K562 (cell line): Measurements from ENCODE around the gene RNMT. TPM values are rescaled to one million over a fixed set of nuclear protein-coding genes. Genes with fewer than 3 reads are reported as not detected.

Experiments
- ATAC-seq: fragments of 200-7000 bp; cut with Tn5 transposase; 3 replicates; pipeline ENCODE4 v1.9.1; 2020; ENCODE audit warnings: moderate library complexity
- BruUV-seq: library from RNA; stranded (reverse); fragments of 400-500 nt; replicated peaks from 2 replicates; lab custom pipeline; 2021; lab: Mats Ljungman, UMichigan
- CTCF ChIA-PET: fragments of 300-600 bp; formaldehyde crosslinking; extraction: SDS; loops from one replicate; lab custom pipeline; 2021; ENCODE audit warnings: low intra/inter-chr PET ratio; lab: Yijun Ruan, JAX
- POLR2A ChIA-PET: fragments of 300-600, 350-650 bp; sonication (Branson Sonifier 250); formaldehyde crosslinking; extraction: SDS; loops from one replicate; lab custom pipeline; 2021; ENCODE audit warnings: antibody characterized with exemption, inconsistent platforms; lab: Yijun Ruan, JAX
- DNase-seq, 4 experiments: peaks; one replicate each; pipeline versions ENCODE4 v3.0.0 to v3.0.0-alpha.2; 2011 to 2018; ENCODE audit warnings: low spot score in 3 of 4, mixed read lengths in 3 of 4; ENCODE audit errors: extremely low read depth in 1 of 4
- FAIRE-seq: peaks from 2 replicates; lab custom pipeline; 2011; peaks lifted over from hg19 to GRCh38; lab: Jason Lieb, UNC
- H2AFZ ChIP-seq: 2 replicates; pipeline ENCODE4 v1.6.0; 2011; ENCODE audit warnings: low read depth, low read length, control low read depth, inconsistent platforms
- H3K27ac ChIP-seq: fragments of 200-600 bp; 3 replicates; pipeline ENCODE4 v1.8.0; 2011; ENCODE audit warnings: low read depth, mild to moderate bottlenecking, control low read depth, inconsistent platforms, low read length, moderate library complexity, mixed read lengths; ENCODE audit errors: extremely low read depth
- H3K27me3 ChIP-seq, 2 experiments: fragments of 300-600 bp in 1 of 2; 2 replicates in 1 of 2; 3 replicates in 1 of 2; pipeline versions ENCODE4 v1.6.0 to v1.8.0; 2011; ENCODE audit warnings: inconsistent platforms in 2 of 2, low read length in 2 of 2, mild to moderate bottlenecking in 1 of 2, mixed read lengths in 1 of 2, moderate library complexity in 1 of 2; ENCODE audit not compliant: control insufficient read depth in 2 of 2, insufficient read depth in 2 of 2
- H3K36me3 ChIP-seq: fragments of 300-600 bp; 3 replicates; pipeline ENCODE4 v1.8.0; 2011; ENCODE audit warnings: mild to moderate bottlenecking, low read length, inconsistent platforms; ENCODE audit not compliant: control insufficient read depth, insufficient read depth
- H3K4me1 ChIP-seq, 2 experiments: fragments of 200-600 bp in 1 of 2; replicated peaks in 1 of 2; 2 replicates in 1 of 2; 3 replicates in 1 of 2; pipeline versions ENCODE4 v1.5.1 to v1.8.0; 2011; ENCODE audit warnings: inconsistent platforms in 2 of 2, low read length in 2 of 2, mild to moderate bottlenecking in 1 of 2, mixed read lengths in 1 of 2, moderate library complexity in 1 of 2; ENCODE audit not compliant: control insufficient read depth in 2 of 2, insufficient read depth in 2 of 2
- H3K4me2 ChIP-seq: 2 replicates; pipeline ENCODE4 v1.6.1; 2011; ENCODE audit warnings: low read length, control low read depth, inconsistent platforms, mixed read lengths; ENCODE audit not compliant: insufficient read depth
- H3K4me3 ChIP-seq: fragments of 200-600 bp; sonication (generic), shearing (Covaris generic); 2 replicates; pipeline ENCODE4 v1.5.1; 2016; ENCODE audit warnings: control low read depth, inconsistent platforms
- H3K79me2 ChIP-seq: fragments of 200-600 bp; 3 replicates; pipeline ENCODE4 v1.8.0; 2011; ENCODE audit warnings: low read length, inconsistent platforms; ENCODE audit not compliant: control insufficient read depth, insufficient read depth
- H3K9ac ChIP-seq, 2 experiments: 2 replicates each; pipeline versions ENCODE4 v1.6.0 to v1.6.1; 2011; ENCODE audit warnings: low read depth in 2 of 2, low read length in 2 of 2, control low read depth in 1 of 2, inconsistent platforms in 1 of 2, mild to moderate bottlenecking in 1 of 2, mixed read lengths in 1 of 2; ENCODE audit not compliant: insufficient read depth in 1 of 2
- H3K9me1 ChIP-seq: one replicate; pipeline ENCODE4 v1.6.0; 2011; ENCODE audit warnings: inconsistent platforms, mild to moderate bottlenecking, low read length, moderate library complexity; ENCODE audit not compliant: control insufficient read depth, insufficient read depth
- H3K9me3 ChIP-seq: replicated peaks from 2 replicates; pipeline ENCODE4 v1.5.1; 2011; ENCODE audit warnings: low read depth, low read length, inconsistent platforms; ENCODE audit not compliant: control insufficient read depth, insufficient read depth
- H4K20me1 ChIP-seq: replicated peaks from 2 replicates; pipeline ENCODE4 v1.6.1; 2011; ENCODE audit warnings: low read length, inconsistent platforms, mixed read lengths; ENCODE audit not compliant: control insufficient read depth, insufficient read depth
- AFF4 ChIP-seq: sonication (generic); formaldehyde crosslinking; IDR thresholded peaks from 2 replicates; pipeline ENCODE4 v1.8.0; 2023; ENCODE audit warnings: mild to moderate bottlenecking, missing genetic modification reagents
- FOXA1 ChIP-seq: fragments of 450-650 bp; IDR thresholded peaks from 2 replicates; pipeline ENCODE4 v1.6.1; 2016; ENCODE audit warnings: mild to moderate bottlenecking, borderline replicate concordance
- GMEB1 ChIP-seq: fragments of 250-450 bp; sonication (Bioruptor Pico); IDR thresholded peaks from 2 replicates; pipeline ENCODE4 v1.4.0; 2020; ENCODE audit warnings: mild to moderate bottlenecking
- KLF16 ChIP-seq: IDR thresholded peaks from 2 replicates; pipeline ENCODE4 v1.6.1; 2016; ENCODE audit warnings: antibody characterized with exemption
- RCOR1 ChIP-seq, 2 experiments: IDR thresholded peaks; 2 replicates each; pipeline ENCODE4 v1.6.1; 2012; ENCODE audit warnings: low read depth in 2 of 2, low read length in 2 of 2, borderline replicate concordance in 1 of 2, improper control_type of control experiment in 1 of 2
- SRSF9 ChIP-seq: fragments of 200-400 bp; formaldehyde crosslinking; IDR thresholded peaks from 2 replicates; pipeline ENCODE4 v1.6.1; 2017; ENCODE audit warnings: low read depth, low read length, borderline replicate concordance
- ZNF583 ChIP-seq: fragments of 250-450 bp; sonication (Bioruptor Pico); IDR thresholded peaks from 2 replicates; pipeline ENCODE4 v1.4.0; 2020
- ZNF696 ChIP-seq: fragments of 250-450 bp; sonication (Bioruptor Pico); conservative IDR thresholded peaks from 2 replicates; pipeline ENCODE4 v1.4.0; 2020; ENCODE audit warnings: mild to moderate bottlenecking, moderate library complexity
- WGBS: fragments of 100-300 bp; shearing (Covaris generic); methylation state at CpG from one replicate; pipeline ENCODE4 v1.1.6; 2016; ENCODE audit warnings: low coverage, mixed read lengths; ENCODE audit not compliant: insufficient coverage; ENCODE audit errors: missing lambda C conversion rate; 5-methylcytosine and 5-hydroxymethylcytosine counted together
- in situ Hi-C: fragments of 300-500 bp; cut with MboI; formaldehyde crosslinking; loops from 4 replicates; pipeline ENCODE4 v1.15.0; 2018; ENCODE audit warnings: inconsistent platforms, mixed read lengths
- intact Hi-C: fragments of 100-400 bp; cut with micrococcal nuclease; formaldehyde crosslinking; loops from 2 replicates; pipeline ENCODE4 v1.14.2; 2022
- polyA plus RNA-seq, 8 experiments: library from polyadenylated mRNA; depleted of rRNA in 4 of 8; stranded (reverse) in 5 of 8; unstranded in 3 of 8; fragments of >200 nt; fragmentation: Nextera tagmentation in 2 of 8; fragmentation: Illumina TruSeq in 1 of 8; extraction: Ambion mirVana in 2 of 8; extraction: Trizol in 1 of 8; gene quantifications; 2 replicates each; pipeline versions ENCODE4 v1.2.1 to v1.2.3, GENCODE V29; 2011 to 2014; ENCODE audit warnings: inconsistent platforms in 1 of 8, missing spikeins in 1 of 8
- total RNA-seq, 7 experiments: library from RNA; depleted of rRNA in 6 of 7; stranded (reverse); fragments of >200 nt in 6 of 7; fragmentation: Illumina TruSeq in 2 of 7; extraction: Trizol in 2 of 7; gene quantifications; 2 replicates each; pipeline versions ENCODE4 v1.2.1 to v1.2.3, GENCODE V29; 2011 to 2021; ENCODE audit warnings: low replicate concordance in 1 of 7

Gene RNMT
- total and polyA plus RNA-seq, 9 of the 15 experiments (the other 6 are each of a cell fraction or from before 2014, with no cell fraction given): 20.2 to 63.4 (median 34.1) TPM

- TF ChIP-seq AFF4 (no peak), ZNF583 (CRISPR knock-in tag) (no peak), RCOR1 (IDR thresholded peaks at IDR 0.05; ENCODE audit: borderline replicate concordance in 1 of 2, low read depth in 2 of 2, low read length in 2 of 2) (no peak), FOXA1 (no peak), GMEB1 (CRISPR knock-in tag) (no peak)
- TF ChIP-seq, all 486 proteins: peak for 0
Observed at GRCh38 chr18:13756671-13757070, 30.2 kb downstream of the RNMT start (continued).

- FAIRE-seq: no peak
- no peaks in the 10 kb centered on the region for H3K9me3 ChIP-seq
- H3K4me1 ChIP-seq: no peaks in the 10 kb centered on the region
- in situ Hi-C loops: no loop called here
- ChIA-PET CTCF (no interaction called here), POLR2A (interaction anchor here (0.6 to 1.5 kb wide), 3 partner anchors 30 to 240 kb away, joined by 3 to 4 read pairs (median 4); no protein-coding TSS in a partner anchor)
- ATAC-seq: no peak
- intact Hi-C loops: no loop called here
- no peak overlapping the region for H3K4me3 ChIP-seq
- no TSS peak for BruUV-seq
- no peaks in the 10 kb centered on the region for H3K79me2 ChIP-seq
- TF ChIP-seq KLF16 (no peak), SRSF9 (no peak), ZNF696 (CRISPR knock-in tag) (no peak)
- H2AFZ ChIP-seq: no peak overlapping the region
- no peak overlapping the region for H3K27ac ChIP-seq
- no peak overlapping the region for H3K9ac ChIP-seq
- H3K36me3 ChIP-seq: peaks cover 43% of the 10 kb centered on the region
- H3K4me2 ChIP-seq: no peak overlapping the region
- no peaks in the 10 kb centered on the region for H3K9me1 ChIP-seq
- DNase-seq: no peak
- no peaks in the 10 kb centered on the region for H4K20me1 ChIP-seq
- 100% methylated on average over 1 of the region's 1 CpG for WGBS
- no peaks in the 10 kb centered on the region for H3K27me3 ChIP-seq
Observed at GRCh38 chr18:13758622-13759021, 32.1 kb downstream of the RNMT start.
